GM18951 (cell line): ENCODE measurements around the gene BIN2.
"Not testable (repeated sequence)": the region's sequence is repeated elsewhere in the genome, so short reads cannot be mapped to it uniquely, and the experiment has no call there.

Source experiments
- POLR2A ChIP-seq: IDR thresholded peaks from 4 replicates; pipeline ENCODE4 v1.6.1; 2011; ENCODE audit warnings: mild to moderate bottlenecking; ENCODE audit not compliant: insufficient read length, insufficient read depth; ENCODE audit errors: extremely low read depth
- in situ Hi-C: fragments of 300-500 bp; cut with MboI; formaldehyde crosslinking; loops from one replicate; pipeline ENCODE4 v1.12.0; 2022; ENCODE audit warnings: low sequenced_read_pairs, mixed read lengths, inconsistent platforms; ENCODE audit not compliant: unreplicated experiment

BIN2 gene

GRCh38 chr12:51318846-51319599 is 5.0 kb downstream of the BIN2 start:
- in situ Hi-C loops = no loop called here
- TF ChIP-seq POLR2A = no peak

DNA sequence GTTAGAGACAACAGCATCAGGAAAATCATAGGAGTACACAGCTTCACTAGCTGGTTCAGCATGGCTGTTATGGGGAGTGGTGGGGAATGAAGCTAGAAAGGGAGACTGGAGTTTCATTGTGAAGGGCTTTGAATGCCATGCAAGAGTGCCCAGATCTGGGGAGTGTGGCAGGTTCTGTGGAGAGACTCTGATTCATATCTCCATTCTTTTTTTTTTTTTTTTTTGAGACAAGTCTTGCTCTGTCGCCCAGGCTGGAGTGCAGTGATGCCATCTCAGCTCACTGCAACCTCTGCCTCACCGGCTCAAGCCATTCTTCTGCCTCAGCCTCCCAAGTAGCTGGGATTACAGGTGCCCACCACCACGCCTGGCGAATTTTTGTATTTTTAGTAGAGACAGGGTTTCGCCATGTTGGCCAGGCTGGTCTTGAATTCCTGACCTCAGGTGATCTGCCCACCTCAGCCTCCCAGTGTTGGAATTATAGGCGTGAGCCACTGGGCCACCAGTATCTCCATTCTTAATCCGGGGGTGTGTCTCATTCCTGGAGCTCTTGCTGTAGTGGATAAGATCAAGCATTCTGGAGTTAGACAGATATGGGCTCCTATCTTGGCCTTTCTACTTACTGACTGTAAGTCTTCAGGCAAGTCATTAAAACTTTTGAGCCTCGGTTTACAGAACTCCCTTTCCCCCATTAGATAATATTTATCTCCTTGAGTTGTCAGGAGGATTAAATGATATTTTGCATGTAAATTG is 5.7 kb downstream of the BIN2 start:
- in situ Hi-C loops = not testable (repeated sequence)

DNA sequence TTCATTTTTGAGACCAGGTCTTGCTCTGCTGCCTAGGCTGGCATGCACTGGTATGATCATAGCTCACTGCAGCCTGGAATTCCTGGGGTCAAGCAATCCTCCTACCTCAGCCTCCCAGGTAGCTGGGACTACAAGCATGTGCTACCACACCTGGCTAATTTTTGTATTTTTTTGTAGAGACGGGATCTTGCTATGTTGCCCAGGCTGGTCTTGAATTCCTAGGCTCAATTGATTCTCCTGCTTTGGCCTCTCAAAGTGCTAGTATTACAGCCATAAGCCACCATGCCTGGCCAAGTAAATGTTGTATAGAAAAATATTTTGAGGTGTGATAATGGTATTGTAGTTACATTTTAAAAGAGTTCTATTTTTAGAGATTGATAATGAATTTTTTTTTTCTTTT is 12.6 kb downstream of the BIN2 start:
- TF ChIP-seq POLR2A = no peak
- in situ Hi-C loops = no loop called here

- TF ChIP-seq POLR2A = no peak
- in situ Hi-C loops = no loop called here
Observed at GRCh38 chr12:51307655-51308593, 16.1 kb downstream of the BIN2 start.

DNA sequence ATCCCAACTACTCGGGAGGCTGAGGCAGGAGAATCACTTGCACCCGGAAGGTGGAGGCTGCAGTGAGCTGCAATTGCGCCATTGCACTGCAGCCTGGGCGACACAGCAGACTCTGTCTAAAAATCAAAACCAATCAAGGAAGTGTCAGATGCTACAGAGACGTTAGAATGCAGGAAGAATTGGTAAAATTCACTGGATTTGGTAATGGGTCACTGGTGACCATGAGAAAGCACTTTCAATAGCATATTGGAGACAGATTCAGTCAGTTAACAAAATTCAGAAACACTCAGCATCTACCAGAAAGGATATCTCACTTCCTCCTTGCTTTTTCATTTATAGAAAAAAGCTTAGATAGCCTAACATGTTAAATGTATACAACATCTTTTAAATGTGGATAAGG is 17.5 kb downstream of the BIN2 start:
- no peak for TF ChIP-seq POLR2A
- in situ Hi-C loops = no loop called here

DNA sequence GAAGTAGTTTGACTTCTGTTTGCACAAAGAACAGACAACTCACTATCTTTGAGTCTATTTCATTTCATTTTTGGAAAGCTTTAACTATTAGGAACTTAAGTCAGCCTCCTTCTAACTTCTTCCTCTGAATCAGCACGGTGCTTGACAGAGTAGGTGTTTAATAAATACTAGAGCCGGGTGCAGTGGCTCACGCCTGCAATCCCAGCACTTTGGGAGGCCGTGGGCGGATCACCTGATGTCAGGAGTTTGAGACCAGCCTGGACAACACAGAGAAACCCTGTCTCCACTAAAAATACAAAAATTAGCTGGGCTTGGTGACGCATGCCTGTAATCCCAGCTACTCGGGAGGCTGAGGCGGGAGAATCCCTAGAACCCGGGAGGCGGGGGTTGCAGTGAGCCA is 23.2 kb downstream of the BIN2 start:
- in situ Hi-C loops = not testable (repeated sequence)

- TF ChIP-seq POLR2A = no peak
- in situ Hi-C loops = no loop called here
Observed at GRCh38 chr12:51295651-51296050, 28.3 kb downstream of the BIN2 start.

DNA sequence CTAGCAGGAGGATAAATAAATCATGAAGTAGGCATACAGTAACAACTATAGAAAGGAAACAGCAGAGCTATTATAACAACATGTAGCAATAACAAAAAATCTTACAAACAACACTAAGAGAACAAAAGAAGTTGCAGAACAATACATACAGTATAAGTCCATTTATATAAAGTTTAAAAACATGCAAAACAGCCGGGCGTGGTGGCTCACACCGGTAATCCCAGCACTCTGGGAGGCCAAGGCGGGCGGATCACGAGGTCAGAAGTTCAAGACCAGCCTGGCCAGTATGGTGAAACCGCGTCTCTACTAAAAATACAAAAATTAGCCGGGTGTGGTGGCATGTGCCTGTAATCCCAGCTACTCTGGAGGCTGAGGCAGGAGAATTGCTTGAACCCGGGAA is 29.9 kb downstream of the BIN2 start:
- in situ Hi-C loops = not testable (repeated sequence)

- in situ Hi-C loops = no loop called here
- TF ChIP-seq POLR2A = no peak
Observed at GRCh38 chr12:51293696-51294095, 30.3 kb downstream of the BIN2 start.

DNA sequence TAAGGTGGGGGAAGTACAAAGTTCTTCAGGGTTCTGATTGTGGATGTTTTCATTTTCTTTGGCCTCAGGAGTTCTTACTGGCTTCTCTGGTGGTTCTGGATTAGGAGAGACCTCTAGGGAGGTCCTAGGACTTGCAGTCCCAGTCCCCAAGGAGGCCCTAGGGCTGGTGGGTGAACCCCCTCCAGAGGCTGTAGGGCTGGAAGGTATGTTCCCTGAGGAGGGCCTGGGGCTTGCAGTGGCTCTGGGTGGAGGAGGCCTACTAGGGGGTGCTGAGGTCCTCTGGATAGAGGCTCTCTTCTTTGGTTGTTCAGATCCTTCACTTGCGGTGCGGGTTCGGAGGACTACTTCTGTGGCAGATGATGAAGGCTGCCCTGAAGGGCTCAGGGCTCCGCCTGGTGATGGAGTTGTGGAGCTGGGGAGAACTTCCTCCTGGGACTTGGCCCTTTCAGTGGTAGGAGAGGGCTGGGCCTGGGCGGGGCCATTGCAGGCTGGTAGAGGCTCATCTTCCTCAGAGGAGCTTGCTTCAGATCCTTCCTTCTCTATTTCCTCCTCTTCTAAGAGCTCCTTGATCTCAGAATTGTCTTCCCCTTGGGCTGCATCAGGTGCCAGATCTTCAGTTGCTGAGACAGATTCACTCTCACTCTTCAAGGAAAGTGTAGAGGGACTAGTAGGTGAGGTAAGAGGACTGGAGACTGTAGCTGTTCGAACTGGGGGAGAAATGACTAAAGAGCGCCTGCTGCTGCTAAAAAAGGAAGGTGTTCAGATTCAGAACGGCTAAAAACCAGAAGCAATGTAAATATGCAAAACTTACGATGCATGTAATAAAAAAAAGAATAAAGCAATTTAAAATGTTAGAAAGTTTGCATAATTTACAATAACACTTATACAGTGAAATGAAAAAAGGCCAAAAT is 32.1 kb downstream of the BIN2 start:
- in situ Hi-C loops = not testable (repeated sequence)

GRCh38 chr12:51285843-51286242 is 38.1 kb downstream of the BIN2 start:
- in situ Hi-C loops = no loop called here
- TF ChIP-seq POLR2A = no peak

- no peak for TF ChIP-seq POLR2A
- in situ Hi-C loops = no loop called here
Observed at GRCh38 chr12:51281202-51281924, 42.6 kb downstream of the BIN2 start.
